Fibroblast of lung (primary cell): Measurements from ENCODE around the gene SPECC1L.

Experiments used
- CTCF ChIP-seq, 2 donors: IDR thresholded peaks in 1 of 2; conservative IDR thresholded peaks in 1 of 2; 1 replicate in 1 of 2; 2 replicates in 1 of 2; pipeline ENCODE4 v1.5.1; 2011 to 2012; ENCODE audit warnings: low read length in 2 of 2, control low read depth in 1 of 2, inconsistent platforms in 1 of 2, low read depth in 1 of 2, mild to moderate bottlenecking in 1 of 2
- EZH2 ChIP-seq: IDR thresholded peaks from 2 replicates; pipeline ENCODE4 v1.5.1; 2012; ENCODE audit warnings: low read length, control low read depth, mild to moderate bottlenecking; ENCODE audit errors: missing control alignments

- TF ChIP-seq CTCF (conservative IDR thresholded peaks at IDR 0.05 in 1 of 2, IDR thresholded peaks at IDR 0.05 in 1 of 2; ENCODE audit: low read depth in 1 of 2, low read length in 2 of 2) (no peak), EZH2 (no peak)
Measured at GRCh38 chr22:24323695-24324094, 53.1 kb downstream of the SPECC1L start.
